Activated T-helper 2 cell treated with anti-CD3 and anti-CD28 coated beads, Interferon-gamma antibody, Interleukin-2, Interleukin-4, amounts not matched to agents 10 μg/mL and 5 μg/mL and 100 μg/mL, durations not matched to agents 14 hours and 24 hours and 36 hours (primary cell): Measurements from ENCODE around the gene CCDC170. TPM values are rescaled to one million over a fixed set of nuclear protein-coding genes. Genes with fewer than 3 reads are reported as not detected.

ENCODE experiments used
- DNase-seq: peaks from one replicate; pipeline ENCODE4 v3.0.0; 2021; ENCODE audit warnings: low spot score
- H3K27ac Mint-ChIP-seq: one replicate; pipeline ENCODE4 v1.8.0; 2021; ENCODE audit warnings: mixed read lengths
- H3K27me3 Mint-ChIP-seq: one replicate; pipeline ENCODE4 v1.8.0; 2021; ENCODE audit warnings: low read depth, mixed read lengths
- H3K36me3 Mint-ChIP-seq: one replicate; pipeline ENCODE4 v1.8.0; 2021; ENCODE audit warnings: low read depth, mixed read lengths
- H3K4me1 Mint-ChIP-seq: one replicate; pipeline ENCODE4 v1.8.0; 2021; ENCODE audit warnings: low read depth, mixed read lengths
- H3K4me3 Mint-ChIP-seq: one replicate; pipeline ENCODE4 v1.8.0; 2021; ENCODE audit warnings: low read depth, mild to moderate bottlenecking, moderate library complexity, mixed read lengths
- H3K9me3 Mint-ChIP-seq: one replicate; pipeline ENCODE4 v1.8.0; 2021; ENCODE audit warnings: mixed read lengths
- intact Hi-C: fragments of 100-400 bp; cut with micrococcal nuclease; formaldehyde crosslinking; loops from one replicate; pipeline ENCODE4 v1.15.1; 2023
- total RNA-seq: library from RNA; stranded (reverse); gene quantifications from 2 replicates; pipeline ENCODE4 v1.2.3, GENCODE V29; 2022

Gene CCDC170
- total RNA-seq, 1 donor from 2014 or later, result not detected

DNA sequence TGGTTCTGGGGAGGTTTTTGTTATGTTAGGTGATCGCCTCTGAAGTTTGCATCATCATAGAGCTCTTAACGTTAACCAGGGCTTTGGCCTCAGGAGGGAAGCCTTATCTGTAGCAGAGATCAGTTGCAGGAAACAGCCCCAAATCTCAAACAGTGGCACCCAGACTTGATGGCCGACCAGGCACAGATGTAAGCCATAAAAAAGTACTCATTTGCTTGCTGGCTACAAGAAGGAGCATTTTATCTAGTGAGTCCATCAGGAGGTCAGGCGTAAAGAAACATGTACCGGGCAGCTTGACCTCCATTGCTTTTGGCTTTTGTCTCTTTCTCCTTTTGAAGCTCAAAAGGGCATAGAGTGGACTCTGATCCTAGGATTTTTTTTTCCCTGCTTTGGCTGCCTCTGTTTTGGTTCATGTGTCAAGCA is 122.3 kb downstream of the CCDC170 start:
- peaks cover 10% of the 10 kb centered on the region for H3K27me3 Mint-ChIP-seq
- no peak overlapping the region for H3K27ac Mint-ChIP-seq

GRCh38 chr6:151616600-151616999 is 122.8 kb downstream of the CCDC170 start:
- intact Hi-C loops, result no loop called here
- Mint-ChIP-seq H3K9me3 (no peaks in the 10 kb centered on the region), H3K36me3 (no peaks in the 10 kb centered on the region), H3K4me1 (no peaks in the 10 kb centered on the region), H3K27me3 (peaks cover 10% of the 10 kb centered on the region), H3K4me3 (no peak overlapping the region), H3K27ac (no peak overlapping the region)
- no peak for DNase-seq

More for the DNA sequence above, 122.3 kb downstream of the CCDC170 start:
- no peaks in the 10 kb centered on the region for H3K36me3 Mint-ChIP-seq
- DNase-seq, result no peak
- intact Hi-C loops, result no loop called here
- H3K9me3 Mint-ChIP-seq, result no peaks in the 10 kb centered on the region
- H3K4me3 Mint-ChIP-seq, result no peak overlapping the region
- H3K4me1 Mint-ChIP-seq, result no peaks in the 10 kb centered on the region

DNA sequence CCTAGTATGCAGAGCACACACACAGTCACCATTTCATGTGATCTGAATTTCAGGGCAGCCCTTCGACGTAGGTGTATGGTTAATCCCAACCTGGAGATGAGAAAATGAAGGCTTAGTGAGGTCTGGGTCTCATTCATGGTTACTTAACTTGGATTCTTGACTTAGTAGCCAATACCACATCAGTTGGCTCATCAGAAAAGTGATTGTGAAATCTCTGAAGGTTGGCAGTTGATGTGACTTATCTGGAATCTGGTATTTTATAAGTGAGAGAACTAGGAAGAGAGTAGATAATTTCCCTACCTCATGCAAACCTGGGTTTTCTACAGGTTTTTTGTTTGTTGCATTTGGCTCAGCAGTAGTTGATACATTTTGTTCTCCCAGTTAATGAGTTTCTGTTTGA is 123.7 kb downstream of the CCDC170 start:
- H3K27me3 Mint-ChIP-seq, result peaks cover 10% of the 10 kb centered on the region

DNA sequence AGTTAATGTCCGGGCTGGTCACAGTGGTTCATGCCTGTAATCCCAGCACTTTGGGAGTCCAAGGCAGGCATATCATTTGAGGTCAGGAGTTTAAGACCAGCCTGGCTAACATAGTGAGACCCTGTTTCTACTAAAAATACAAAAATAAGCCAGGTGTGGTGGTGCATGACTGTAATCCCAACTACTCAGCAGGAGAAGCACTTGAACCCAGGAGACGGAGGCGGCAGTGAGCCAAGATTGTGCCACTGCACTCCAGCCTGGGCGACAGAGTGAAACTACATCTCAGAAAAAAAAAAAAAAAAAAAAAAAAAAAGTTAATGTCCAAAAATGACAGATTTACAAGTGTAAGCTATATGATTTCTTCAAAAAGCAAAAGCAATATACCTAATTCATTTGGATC is 124.9 kb downstream of the CCDC170 start:
- intact Hi-C loops, result no loop called here
- Mint-ChIP-seq H3K27ac (no peak overlapping the region), H3K4me3 (no peak overlapping the region), H3K4me1 (no peaks in the 10 kb centered on the region), H3K36me3 (no peaks in the 10 kb centered on the region), H3K27me3 (peaks cover 7% of the 10 kb centered on the region), H3K9me3 (no peaks in the 10 kb centered on the region)
- no peak for DNase-seq

More for the DNA sequence above, 123.7 kb downstream of the CCDC170 start:
- H3K4me1 Mint-ChIP-seq, result no peaks in the 10 kb centered on the region
- intact Hi-C loops, result no loop called here
- H3K4me3 Mint-ChIP-seq, result no peak overlapping the region
- no peak overlapping the region for H3K27ac Mint-ChIP-seq
- no peaks in the 10 kb centered on the region for H3K9me3 Mint-ChIP-seq
- no peak for DNase-seq
- H3K36me3 Mint-ChIP-seq, result no peaks in the 10 kb centered on the region

- intact Hi-C loops, result no loop called here
- Mint-ChIP-seq H3K27ac (no peak overlapping the region), H3K36me3 (no peaks in the 10 kb centered on the region), H3K4me1 (no peaks in the 10 kb centered on the region), H3K9me3 (no peaks in the 10 kb centered on the region), H3K27me3 (peaks cover 3% of the 10 kb centered on the region), H3K4me3 (no peak overlapping the region)
- DNase-seq, result no peak
Measured at GRCh38 chr6:151620179-151620578, 126.4 kb downstream of the CCDC170 start.

DNA sequence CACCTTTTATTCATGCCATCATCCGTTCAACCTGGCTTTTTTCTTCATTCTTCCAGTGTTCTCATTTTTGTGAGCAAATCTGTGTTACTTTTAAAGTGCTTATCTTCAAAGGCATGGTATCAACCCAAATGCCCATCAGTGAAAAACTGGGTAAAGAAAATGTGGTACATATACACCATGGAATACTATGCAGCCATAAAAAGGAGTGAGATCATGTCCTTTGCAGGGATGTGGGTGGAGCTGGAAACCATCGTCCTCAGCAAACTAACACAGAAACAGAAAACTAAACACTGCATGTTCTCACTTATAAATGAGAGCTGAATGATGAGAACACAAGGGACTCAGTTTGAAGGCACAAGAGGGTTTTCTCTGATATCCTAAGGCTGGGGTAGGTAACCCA is 130.3 kb downstream of the CCDC170 start:
- no peaks in the 10 kb centered on the region for H3K36me3 Mint-ChIP-seq
- H3K4me1 Mint-ChIP-seq, result peaks cover 14% of the 10 kb centered on the region
- intact Hi-C loops, result no loop called here
- H3K27ac Mint-ChIP-seq, result no peak overlapping the region
- H3K4me3 Mint-ChIP-seq, result no peak overlapping the region
- no peaks in the 10 kb centered on the region for H3K27me3 Mint-ChIP-seq
- DNase-seq, result no peak
- no peaks in the 10 kb centered on the region for H3K9me3 Mint-ChIP-seq

GRCh38 chr6:151624481-151624880 is 130.7 kb downstream of the CCDC170 start:
- intact Hi-C loops, result no loop called here
- Mint-ChIP-seq H3K9me3 (no peaks in the 10 kb centered on the region), H3K27ac (no peak overlapping the region), H3K36me3 (no peaks in the 10 kb centered on the region), H3K27me3 (no peaks in the 10 kb centered on the region), H3K4me3 (no peak overlapping the region), H3K4me1 (peaks cover 14% of the 10 kb centered on the region)
- DNase-seq, result no peak

DNA sequence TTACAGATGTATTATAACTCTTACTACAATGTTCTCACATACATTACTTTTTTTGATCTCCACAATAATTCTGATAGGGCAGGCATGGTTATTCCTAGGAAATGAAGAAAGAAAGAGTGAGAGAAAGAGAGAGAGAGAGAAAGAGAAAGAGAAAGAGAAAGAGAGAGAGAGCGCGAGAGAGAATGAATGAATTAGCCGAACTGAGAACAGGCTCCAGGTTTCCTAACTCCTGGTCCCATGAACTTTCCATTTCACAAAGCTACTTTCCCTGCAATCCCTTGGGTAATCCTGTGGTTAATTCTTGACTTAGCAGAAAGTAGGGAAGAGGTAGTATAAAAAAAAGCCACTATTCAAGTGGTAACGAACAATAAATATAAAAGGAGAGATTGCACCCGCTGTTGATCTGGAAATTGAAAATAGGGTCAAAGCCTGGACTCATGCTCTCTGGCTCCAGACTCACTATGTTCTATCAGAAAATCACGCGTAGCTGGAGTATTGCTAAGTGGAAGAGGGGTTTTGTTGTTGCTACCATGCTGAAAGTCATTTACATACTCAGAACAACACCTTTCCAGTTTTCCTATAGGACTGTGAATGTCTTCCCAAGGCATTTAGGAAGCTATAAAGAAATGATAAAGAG is 131.2 kb downstream of the CCDC170 start:
- no peak overlapping the region for H3K27ac Mint-ChIP-seq
- no peak overlapping the region for H3K4me3 Mint-ChIP-seq
- H3K9me3 Mint-ChIP-seq, result no peaks in the 10 kb centered on the region
- DNase-seq, result no peak
- H3K4me1 Mint-ChIP-seq, result peaks cover 14% of the 10 kb centered on the region
- intact Hi-C loops, result no loop called here
- H3K27me3 Mint-ChIP-seq, result no peaks in the 10 kb centered on the region
- no peaks in the 10 kb centered on the region for H3K36me3 Mint-ChIP-seq

- intact Hi-C loops, result no loop called here
- H3K36me3 Mint-ChIP-seq, result no peaks in the 10 kb centered on the region
- H3K27me3 Mint-ChIP-seq, result no peaks in the 10 kb centered on the region
- no peaks in the 10 kb centered on the region for H3K9me3 Mint-ChIP-seq
- DNase-seq, result no peak
- H3K4me3 Mint-ChIP-seq, result no peak overlapping the region
- H3K4me1 Mint-ChIP-seq, result peaks cover 14% of the 10 kb centered on the region
- H3K27ac Mint-ChIP-seq, result no peak overlapping the region
Measured at GRCh38 chr6:151627689-151628444, 134.1 kb downstream of the CCDC170 start.

DNA sequence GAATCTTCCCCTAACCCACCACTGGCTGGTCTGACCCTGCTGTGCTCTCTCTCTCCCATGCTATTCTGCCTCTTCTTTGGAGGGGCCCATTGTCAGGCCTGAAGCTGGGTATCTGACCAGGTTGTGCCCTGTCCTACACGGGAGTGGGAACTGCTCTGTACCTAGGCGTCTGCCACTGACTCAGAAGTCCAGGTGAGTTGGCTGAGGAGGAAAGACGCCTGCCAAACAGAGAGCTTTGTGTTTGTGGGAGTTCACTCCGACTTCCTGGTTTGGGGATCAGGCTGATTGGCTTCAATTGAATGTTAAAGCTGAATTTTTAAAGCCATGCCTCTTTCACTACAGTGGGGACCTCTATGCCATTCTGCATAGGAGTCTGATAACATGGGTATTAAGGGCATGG is 136.0 kb downstream of the CCDC170 start:
- Mint-ChIP-seq H3K27ac (no peak overlapping the region), H3K4me3 (no peak overlapping the region), H3K4me1 (peaks cover 14% of the 10 kb centered on the region), H3K27me3 (no peaks in the 10 kb centered on the region), H3K36me3 (no peaks in the 10 kb centered on the region), H3K9me3 (no peaks in the 10 kb centered on the region)
- DNase-seq, result no peak
- intact Hi-C loops, result no loop called here

GRCh38 chr6:151630387-151630786 is 136.6 kb downstream of the CCDC170 start:
- Mint-ChIP-seq H3K27me3 (no peaks in the 10 kb centered on the region), H3K9me3 (no peaks in the 10 kb centered on the region), H3K4me1 (peaks cover 14% of the 10 kb centered on the region), H3K4me3 (no peak overlapping the region), H3K27ac (no peak overlapping the region), H3K36me3 (no peaks in the 10 kb centered on the region)
- no peak for DNase-seq
- intact Hi-C loops, result no loop called here

GRCh38 chr6:151630991-151631655 is 137.3 kb downstream of the CCDC170 start:
- no peaks in the 10 kb centered on the region for H3K27me3 Mint-ChIP-seq
- H3K4me1 Mint-ChIP-seq, result peaks cover 14% of the 10 kb centered on the region
- no peaks in the 10 kb centered on the region for H3K36me3 Mint-ChIP-seq
- no peak for DNase-seq
- no peak overlapping the region for H3K4me3 Mint-ChIP-seq
- intact Hi-C loops, result no loop called here
- H3K27ac Mint-ChIP-seq, result no peak overlapping the region
- no peaks in the 10 kb centered on the region for H3K9me3 Mint-ChIP-seq

DNA sequence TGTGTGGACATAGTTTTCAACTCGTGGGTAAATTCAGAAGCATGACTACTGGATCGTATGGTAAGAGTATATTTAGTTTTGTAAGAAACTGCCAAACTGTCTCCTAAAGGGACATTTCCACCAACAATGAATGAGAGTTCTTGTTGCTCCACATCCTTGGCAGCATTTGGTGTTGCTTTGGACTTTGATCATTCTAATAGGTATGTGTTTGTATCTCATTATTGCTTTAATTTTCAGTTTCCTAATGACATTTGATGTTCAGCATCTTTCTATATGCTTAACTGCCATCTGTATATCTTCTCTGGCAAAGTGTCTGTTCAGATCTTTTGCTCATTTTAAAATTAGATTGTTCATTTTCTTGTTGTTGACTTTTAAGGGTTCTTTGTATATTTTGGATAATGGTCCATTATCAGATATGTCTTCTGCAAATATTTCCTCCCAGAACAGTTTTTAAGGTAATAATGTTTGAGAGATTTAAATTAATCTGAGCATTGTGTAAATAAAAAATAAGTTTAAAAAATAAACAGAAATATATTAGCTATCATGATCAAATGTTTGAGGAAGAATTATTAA is 138.7 kb downstream of the CCDC170 start:
- Mint-ChIP-seq H3K27ac (no peak overlapping the region), H3K36me3 (no peaks in the 10 kb centered on the region), H3K27me3 (peaks cover 1% of the 10 kb centered on the region), H3K4me3 (no peak overlapping the region), H3K4me1 (peaks cover 11% of the 10 kb centered on the region), H3K9me3 (no peaks in the 10 kb centered on the region)
- intact Hi-C loops, result no loop called here
- no peak for DNase-seq
